H9 (cell line): ENCODE measurements around the gene SLC35A2. TPM values are rescaled to one million over a fixed set of nuclear protein-coding genes. Genes with fewer than 3 reads are reported as not detected.
A peak's percentile ranks its signal among the peaks of the same experiment; 100 is the strongest.

ENCODE experiments used
- DNase-seq: peaks from one replicate; pipeline ENCODE4 v3.0.0-alpha.2; 2017
- H2AFZ ChIP-seq: one replicate; pipeline ENCODE4 v1.6.1; 2013; ENCODE audit warnings: mild to moderate bottlenecking, low read length, control low read depth, moderate library complexity
- H2AK5ac ChIP-seq: 2 replicates; pipeline ENCODE4 v1.6.1; 2013; ENCODE audit warnings: low read length, control low read depth, mixed read lengths; ENCODE audit not compliant: insufficient read length
- H2BK120ac ChIP-seq: one replicate; pipeline ENCODE4 v1.6.1; 2013; ENCODE audit warnings: low read depth, mild to moderate bottlenecking, low read length, control low read depth, inconsistent platforms; ENCODE audit not compliant: poor library complexity, severe bottlenecking
- H2BK12ac ChIP-seq: 2 replicates; pipeline ENCODE4 v1.6.1; 2013; ENCODE audit warnings: low read length, control low read depth, mixed read lengths, low read depth; ENCODE audit not compliant: insufficient read length
- H2BK15ac ChIP-seq: 2 replicates; pipeline ENCODE4 v1.6.1; 2013; ENCODE audit warnings: low read depth, low read length, control low read depth
- H2BK20ac ChIP-seq: one replicate; pipeline ENCODE4 v1.6.1; 2013; ENCODE audit warnings: low read depth, mild to moderate bottlenecking, low read length, control low read depth, inconsistent platforms; ENCODE audit not compliant: poor library complexity, severe bottlenecking
- H2BK5ac ChIP-seq: 2 replicates; pipeline ENCODE4 v1.6.1; 2013; ENCODE audit warnings: low read length, control low read depth, mixed read lengths; ENCODE audit not compliant: insufficient read length
- H3K14ac ChIP-seq: 2 replicates; pipeline ENCODE4 v1.6.1; 2013; ENCODE audit warnings: low read length, control low read depth; ENCODE audit not compliant: insufficient read depth
- H3K18ac ChIP-seq: 2 replicates; pipeline ENCODE4 v1.6.1; 2013; ENCODE audit warnings: low read depth, mild to moderate bottlenecking, mixed read lengths, low read length, control low read depth; ENCODE audit not compliant: insufficient read length
- H3K23ac ChIP-seq: 2 replicates; pipeline ENCODE4 v1.6.1; 2013; ENCODE audit warnings: low read length, control low read depth, mixed read lengths, low read depth; ENCODE audit not compliant: insufficient read length
- H3K23me2 ChIP-seq: 2 replicates; pipeline ENCODE4 v1.6.1; 2013; ENCODE audit warnings: low read depth, mild to moderate bottlenecking, mixed read lengths, low read length, control low read depth; ENCODE audit not compliant: insufficient read length, poor library complexity, severe bottlenecking
- H3K27ac ChIP-seq: 2 replicates; pipeline ENCODE4 v1.5.1; 2013; ENCODE audit warnings: low read length, control low read depth, mixed read lengths, low read depth; ENCODE audit not compliant: insufficient read length
- H3K27me3 ChIP-seq: 2 replicates; pipeline ENCODE4 v1.6.1; 2013; ENCODE audit warnings: low read length, control low read depth, inconsistent platforms; ENCODE audit not compliant: insufficient read depth
- H3K4ac ChIP-seq: 2 replicates; pipeline ENCODE4 v1.6.1; 2013; ENCODE audit warnings: low read depth, mild to moderate bottlenecking, control low read depth, inconsistent platforms, low read length, moderate library complexity
- H3K4me1 ChIP-seq: 2 replicates; pipeline ENCODE4 v1.6.1; 2013; ENCODE audit warnings: low read length, control low read depth, inconsistent platforms; ENCODE audit not compliant: insufficient read depth
- H3K4me2 ChIP-seq: 2 replicates; pipeline ENCODE4 v1.6.1; 2013; ENCODE audit warnings: low read length, control low read depth, mixed read lengths; ENCODE audit not compliant: insufficient read length, insufficient read depth
- H3K56ac ChIP-seq: 2 replicates; pipeline ENCODE4 v1.6.1; 2013; ENCODE audit warnings: low read depth, mild to moderate bottlenecking, mixed read lengths, low read length, control low read depth; ENCODE audit not compliant: insufficient read length
- H3K79me1 ChIP-seq: 2 replicates; pipeline ENCODE4 v1.6.1; 2013; ENCODE audit warnings: low read depth, mild to moderate bottlenecking, moderate library complexity, low read length, control low read depth, inconsistent platforms; ENCODE audit not compliant: insufficient read depth, poor library complexity, severe bottlenecking
- H3K79me2 ChIP-seq: 2 replicates; pipeline ENCODE4 v1.6.1; 2013; ENCODE audit warnings: low read length, control low read depth, inconsistent platforms; ENCODE audit not compliant: insufficient read depth
- H3K9ac ChIP-seq: 2 replicates; pipeline ENCODE4 v1.6.1; 2013; ENCODE audit warnings: low read length, control low read depth, mixed read lengths; ENCODE audit not compliant: insufficient read length; ENCODE audit errors: extremely low read depth
- H3K9me3 ChIP-seq: one replicate; pipeline ENCODE4 v1.6.1; 2013; ENCODE audit warnings: low read depth, low read length, inconsistent platforms; ENCODE audit not compliant: control insufficient read depth
- H3T11ph ChIP-seq: one replicate; pipeline ENCODE4 v1.6.1; 2013; ENCODE audit warnings: mild to moderate bottlenecking, low read length, control low read depth, inconsistent platforms
- H4K20me1 ChIP-seq: one replicate; pipeline ENCODE4 v1.6.1; 2013; ENCODE audit not compliant: control insufficient read depth, insufficient read length, insufficient read depth
- H4K5ac ChIP-seq: 2 replicates; pipeline ENCODE4 v1.6.1; 2013; ENCODE audit warnings: low read depth, mild to moderate bottlenecking, mixed read lengths, low read length, control low read depth; ENCODE audit not compliant: insufficient read length
- H4K8ac ChIP-seq: replicated peaks from 2 replicates; pipeline ENCODE4 v1.6.1; 2013; ENCODE audit warnings: low read length, control low read depth, mixed read lengths, low read depth; ENCODE audit not compliant: insufficient read length
- H4K91ac ChIP-seq: 2 replicates; pipeline ENCODE4 v1.6.1; 2013; ENCODE audit warnings: low read depth, mild to moderate bottlenecking, moderate library complexity, mixed read lengths, low read length, control low read depth; ENCODE audit not compliant: insufficient read length
- H3K27ac Mint-ChIP-seq, 3 experiments: 2 replicates in 2 of 3; 3 replicates in 1 of 3; pipeline ENCODE4 v1.8.0; 2020 to 2021; ENCODE audit warnings: mixed read lengths in 3 of 3, mild to moderate bottlenecking in 1 of 3, moderate library complexity in 1 of 3
- H3K27me3 Mint-ChIP-seq: 2 replicates; pipeline ENCODE4 v1.8.0; 2021; ENCODE audit warnings: low read depth, mild to moderate bottlenecking, moderate library complexity, mixed read lengths
- H3K36me3 Mint-ChIP-seq, 3 experiments: 2 replicates in 2 of 3; 3 replicates in 1 of 3; pipeline ENCODE4 v1.8.0; 2020 to 2021; ENCODE audit warnings: low read depth in 3 of 3, mixed read lengths in 3 of 3; ENCODE audit not compliant: insufficient read depth in 1 of 3
- H3K4me1 Mint-ChIP-seq, 2 experiments: 2 replicates each; pipeline ENCODE4 v1.8.0; 2020; ENCODE audit warnings: mixed read lengths in 2 of 2
- H3K4me3 Mint-ChIP-seq, 2 experiments: 2 replicates in 1 of 2; 3 replicates in 1 of 2; pipeline ENCODE4 v1.8.0; 2020 to 2021; ENCODE audit warnings: mild to moderate bottlenecking in 2 of 2, mixed read lengths in 2 of 2, moderate library complexity in 1 of 2
- H3K9me3 Mint-ChIP-seq, 2 experiments: 2 replicates in 1 of 2; 3 replicates in 1 of 2; pipeline ENCODE4 v1.8.0; 2020; ENCODE audit warnings: mild to moderate bottlenecking in 2 of 2, mixed read lengths in 2 of 2, moderate library complexity in 1 of 2
- WGBS: extraction: QIAGEN DNeasy Blood & Tissue Kit; methylation state at CpG from one replicate; pipeline ENCODE4 v1.1.7; 2013; ENCODE audit warnings: missing lambda C conversion rate, low lambda C conversion rate, mixed read lengths; ENCODE audit not compliant: insufficient read length; ENCODE audit errors: extremely low coverage; 5-methylcytosine and 5-hydroxymethylcytosine counted together
- total RNA-seq: library from RNA; stranded (reverse); gene quantifications from 2 replicates; pipeline ENCODE4 v1.2.1, GENCODE V29; 2021
- TF ChIP-seq, protein P1 (sequence below): fragments of 200-600 bp; sonication (generic); conservative IDR thresholded peaks from 3 replicates; pipeline ENCODE4 v1.8.0; 2021; ENCODE audit warnings: antibody characterized with exemption, mild to moderate bottlenecking

Gene SLC35A2
- total RNA-seq, 1 experiment from 2014 or later: 32.9 TPM

GRCh38 chrX:48914593-48915493 is 3.4 kb upstream of the SLC35A2 start:
- no peak overlapping the region for H3K4ac ChIP-seq
- no peak overlapping the region for H2AFZ ChIP-seq
- H3K9me3 ChIP-seq: no peaks in the 10 kb centered on the region
- H3K4me3 Mint-ChIP-seq: peak overlapping the region; percentile 25 to 65
- no peak overlapping the region for H3K23ac ChIP-seq
- H3K27me3 ChIP-seq: no peaks in the 10 kb centered on the region
- H3K14ac ChIP-seq: no peak overlapping the region
- peaks cover 26% of the 10 kb centered on the region for H3K79me2 ChIP-seq
- no peak overlapping the region for H2BK5ac ChIP-seq
- peak overlapping the region; percentile 24 for H3K27ac ChIP-seq
- peaks cover 7% of the 10 kb centered on the region for H3K27me3 Mint-ChIP-seq
- peaks cover 54 to 64% (median 61%) of the 10 kb centered on the region in 3 experiments for H3K36me3 Mint-ChIP-seq
- H4K5ac ChIP-seq: no peak overlapping the region
- H4K91ac ChIP-seq: no peak overlapping the region
- peaks cover 1% of the 10 kb centered on the region; the same call in 1 of the 2 replicates for H3K4me1 ChIP-seq
- no peak for DNase-seq
- no peak overlapping the region for H4K8ac ChIP-seq
- no CpG with 5 or more reads among the region's 13 CpGs for WGBS
- H2BK120ac ChIP-seq: no peak overlapping the region
- peaks cover 76% of the 10 kb centered on the region in 2 experiments for H3K9me3 Mint-ChIP-seq
- peaks cover 2% of the 10 kb centered on the region for H4K20me1 ChIP-seq
- TF ChIP-seq, protein P1, sequence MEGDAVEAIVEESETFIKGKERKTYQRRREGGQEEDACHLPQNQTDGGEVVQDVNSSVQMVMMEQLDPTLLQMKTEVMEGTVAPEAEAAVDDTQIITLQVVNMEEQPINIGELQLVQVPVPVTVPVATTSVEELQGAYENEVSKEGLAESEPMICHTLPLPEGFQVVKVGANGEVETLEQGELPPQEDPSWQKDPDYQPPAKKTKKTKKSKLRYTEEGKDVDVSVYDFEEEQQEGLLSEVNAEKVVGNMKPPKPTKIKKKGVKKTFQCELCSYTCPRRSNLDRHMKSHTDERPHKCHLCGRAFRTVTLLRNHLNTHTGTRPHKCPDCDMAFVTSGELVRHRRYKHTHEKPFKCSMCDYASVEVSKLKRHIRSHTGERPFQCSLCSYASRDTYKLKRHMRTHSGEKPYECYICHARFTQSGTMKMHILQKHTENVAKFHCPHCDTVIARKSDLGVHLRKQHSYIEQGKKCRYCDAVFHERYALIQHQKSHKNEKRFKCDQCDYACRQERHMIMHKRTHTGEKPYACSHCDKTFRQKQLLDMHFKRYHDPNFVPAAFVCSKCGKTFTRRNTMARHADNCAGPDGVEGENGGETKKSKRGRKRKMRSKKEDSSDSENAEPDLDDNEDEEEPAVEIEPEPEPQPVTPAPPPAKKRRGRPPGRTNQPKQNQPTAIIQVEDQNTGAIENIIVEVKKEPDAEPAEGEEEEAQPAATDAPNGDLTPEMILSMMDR: no peak
- no peak overlapping the region for H3T11ph ChIP-seq
- peaks cover 19 to 47% of the 10 kb centered on the region in 2 experiments for H3K4me1 Mint-ChIP-seq
- H2BK12ac ChIP-seq: no peak overlapping the region
- no peak overlapping the region for H2BK15ac ChIP-seq
- peaks cover 4% of the 10 kb centered on the region for H3K79me1 ChIP-seq
- H3K9ac ChIP-seq: peak overlapping the region; percentile 2
- H3K18ac ChIP-seq: no peak overlapping the region
- H3K27ac Mint-ChIP-seq: peak overlapping the region in 1 of 3 experiments; percentile 81; a peak in 2 of 7 replicates
- no peak overlapping the region for H2BK20ac ChIP-seq
- H3K4me2 ChIP-seq: peak overlapping the region; percentile 87
- no peak overlapping the region for H3K56ac ChIP-seq
- no peaks in the 10 kb centered on the region for H3K23me2 ChIP-seq
- no peak overlapping the region for H2AK5ac ChIP-seq
